ENCODE results near the gene PREX1. TPM values are rescaled to one million over a fixed set of nuclear protein-coding genes. Genes with fewer than 3 reads are reported as not detected.

Gene PREX1
- total and polyA plus RNA-seq, 2 donors (not counting 3 experiments of a cell fraction or from before 2014, with no cell fraction given): 51.3 to 72.9 TPM

DNA sequence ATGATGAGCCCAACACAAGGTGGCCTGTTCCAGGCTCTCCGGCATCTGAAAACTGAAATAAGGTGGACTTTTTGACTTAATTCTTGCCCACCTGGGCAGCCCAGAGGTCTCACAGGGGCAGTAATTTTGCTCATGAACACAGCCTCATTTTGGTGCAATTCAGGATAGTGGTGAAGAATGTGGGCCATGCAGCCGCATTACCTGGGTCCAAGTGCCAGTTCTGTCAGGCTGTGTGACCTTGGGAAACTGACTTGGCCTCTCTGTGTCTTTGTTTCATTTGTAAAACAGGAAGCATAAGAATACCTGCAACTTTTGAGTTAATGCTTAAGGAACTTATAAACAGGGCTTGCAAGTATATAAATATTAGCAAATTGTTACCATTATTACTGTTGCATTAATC, 5.6 kb downstream of the PREX1 start:
- Histone ChIP-seq H3K9me1 (replicated peaks; ENCODE audit: control insufficient read depth, extremely low read depth, insufficient read depth, low read length) (no peaks in the 10 kb centered on the region), H3K27ac (ENCODE audit: insufficient read depth, low read depth, low read length) (no peak overlapping the region), H3K36me3 (ENCODE audit: control insufficient read depth in 2 of 2, extremely low read depth in 1 of 2, insufficient read depth in 2 of 2, low read length in 2 of 2) (peaks cover 0 to 12% of the 10 kb centered on the region in 2 experiments), H3K4me3 (replicated peaks in 1 of 3; ENCODE audit: insufficient read depth in 1 of 3, low read depth in 1 of 3, low read length in 3 of 3) (no peak overlapping the region), H2AFZ (ENCODE audit: low read depth, low read length) (no peak overlapping the region), H3K79me2 (ENCODE audit: control insufficient read depth, insufficient read depth, low read length) (peaks cover 93% of the 10 kb centered on the region), H3K4me2 (ENCODE audit: insufficient read depth, low read length) (no peak overlapping the region), H4K20me1 (replicated peaks; ENCODE audit: control insufficient read depth, extremely low read depth, insufficient read depth, low read length) (no peaks in the 10 kb centered on the region), H3K9ac (replicated peaks; ENCODE audit: extremely low read depth, insufficient read depth, low read length) (no peak overlapping the region), H3K9me3 (replicated peaks; ENCODE audit: control insufficient read depth, insufficient read depth, low read length) (no peaks in the 10 kb centered on the region), H3K27me3 (ENCODE audit: control insufficient read depth in 2 of 2, insufficient read depth in 2 of 2, low read length in 2 of 2) (no peaks in the 10 kb centered on the region), H3K4me1 (ENCODE audit: control insufficient read depth, extremely low read depth, insufficient read depth, low read length) (peaks cover 54% of the 10 kb centered on the region)
- DNase-seq (ENCODE audit: low read depth, low spot score) (no peak), FAIRE-seq (no peak)
- no TSS peak for BruUV-seq (replicated peaks)
- intact Hi-C loops (cut with micrococcal nuclease) (no loop called here), dilution Hi-C loops (cut with MboI; ENCODE audit: extremely low pct_ligation_motif_present, low sequenced_read_pairs) (no loop called here)
- TF ChIP-seq, protein P1, sequence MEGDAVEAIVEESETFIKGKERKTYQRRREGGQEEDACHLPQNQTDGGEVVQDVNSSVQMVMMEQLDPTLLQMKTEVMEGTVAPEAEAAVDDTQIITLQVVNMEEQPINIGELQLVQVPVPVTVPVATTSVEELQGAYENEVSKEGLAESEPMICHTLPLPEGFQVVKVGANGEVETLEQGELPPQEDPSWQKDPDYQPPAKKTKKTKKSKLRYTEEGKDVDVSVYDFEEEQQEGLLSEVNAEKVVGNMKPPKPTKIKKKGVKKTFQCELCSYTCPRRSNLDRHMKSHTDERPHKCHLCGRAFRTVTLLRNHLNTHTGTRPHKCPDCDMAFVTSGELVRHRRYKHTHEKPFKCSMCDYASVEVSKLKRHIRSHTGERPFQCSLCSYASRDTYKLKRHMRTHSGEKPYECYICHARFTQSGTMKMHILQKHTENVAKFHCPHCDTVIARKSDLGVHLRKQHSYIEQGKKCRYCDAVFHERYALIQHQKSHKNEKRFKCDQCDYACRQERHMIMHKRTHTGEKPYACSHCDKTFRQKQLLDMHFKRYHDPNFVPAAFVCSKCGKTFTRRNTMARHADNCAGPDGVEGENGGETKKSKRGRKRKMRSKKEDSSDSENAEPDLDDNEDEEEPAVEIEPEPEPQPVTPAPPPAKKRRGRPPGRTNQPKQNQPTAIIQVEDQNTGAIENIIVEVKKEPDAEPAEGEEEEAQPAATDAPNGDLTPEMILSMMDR (IDR thresholded peaks at IDR 0.05; ENCODE audit: extremely low read depth in 1 of 2, insufficient read depth in 1 of 2, low read depth in 1 of 2, low read length in 2 of 2): no peak
- TF ChIP-seq POLR2A (IDR thresholded peaks at IDR 0.05; ENCODE audit: low read depth, low read length) (no peak), FOS (IDR thresholded peaks at IDR 0.05; ENCODE audit: borderline replicate concordance, insufficient read depth, low read length) (no peak), MYC (IDR thresholded peaks at IDR 0.05; ENCODE audit: low read depth, low read length) (no peak), POLR2AphosphoS5 (IDR thresholded peaks at IDR 0.05; ENCODE audit: insufficient read depth, low read depth, low read length) (no peak), GATA2 (IDR thresholded peaks at IDR 0.05; ENCODE audit: insufficient read depth, insufficient read length, low read depth, low read length) (no peak), EZH2 (IDR thresholded peaks at IDR 0.05; ENCODE audit: borderline replicate concordance, low read depth, low read length, severe bottlenecking) (no peak), JUN (IDR thresholded peaks at IDR 0.05; ENCODE audit: borderline replicate concordance, insufficient read depth, insufficient read length, low read depth) (no peak)
- TF ChIP-seq, protein P2, sequence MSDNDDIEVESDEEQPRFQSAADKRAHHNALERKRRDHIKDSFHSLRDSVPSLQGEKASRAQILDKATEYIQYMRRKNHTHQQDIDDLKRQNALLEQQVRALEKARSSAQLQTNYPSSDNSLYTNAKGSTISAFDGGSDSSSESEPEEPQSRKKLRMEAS (IDR thresholded peaks at IDR 0.05; ENCODE audit: insufficient read depth, insufficient read length): no peak
- ChIA-PET POLR2A (no interaction called here), CTCF (interaction anchor here (1.0 to 1.8 kb wide), 3 partner anchors 10 to 164 kb away, joined by 3 to 5 read pairs (median 4); no protein-coding TSS in a partner anchor)
